Aorta (tissue), 5 donors: Measurements from ENCODE around the gene BEST3. TPM values are rescaled to one million over a fixed set of nuclear protein-coding genes. Genes with fewer than 3 reads are reported as not detected.
A peak's percentile ranks its signal among the peaks of the same experiment; 100 is the strongest.

ENCODE experiments used
- ATAC-seq: fragments of 200-7000 bp; cut with Tn5 transposase; one replicate; pipeline ENCODE4 v1.9.1; 2022; ENCODE audit warnings: moderate library complexity; ENCODE audit not compliant: low FRiP score
- DNase-seq, 2 donors: peaks; one replicate each; pipeline ENCODE4 v3.0.0-alpha.2; 2020
- H3K27ac ChIP-seq, 2 donors: one replicate each; pipeline ENCODE4 v1.5.1; 2013; ENCODE audit warnings: low read length in 2 of 2, mild to moderate bottlenecking in 2 of 2, moderate library complexity in 2 of 2, control low read depth in 1 of 2, inconsistent platforms in 1 of 2, low read depth in 1 of 2
- H3K27me3 ChIP-seq, 2 donors: one replicate each; pipeline ENCODE4 v1.6.1; 2013; ENCODE audit warnings: control low read depth in 1 of 2, low read length in 1 of 2, mild to moderate bottlenecking in 1 of 2, moderate library complexity in 1 of 2; ENCODE audit not compliant: insufficient read depth in 2 of 2, control insufficient read depth in 1 of 2
- H3K36me3 ChIP-seq, 2 donors: one replicate each; pipeline ENCODE4 v1.6.1; 2013; ENCODE audit warnings: control low read depth in 1 of 2, low read length in 1 of 2, mild to moderate bottlenecking in 1 of 2; ENCODE audit not compliant: insufficient read depth in 2 of 2, control insufficient read depth in 1 of 2
- H3K4me1 ChIP-seq, 2 donors: one replicate each; pipeline ENCODE4 v1.6.1; 2013; ENCODE audit warnings: low read length in 2 of 2, control low read depth in 1 of 2, mild to moderate bottlenecking in 1 of 2, moderate library complexity in 1 of 2; ENCODE audit not compliant: insufficient read depth in 2 of 2, control insufficient read depth in 1 of 2
- H3K4me3 ChIP-seq, 2 donors: one replicate each; pipeline ENCODE4 v1.5.1; 2013; ENCODE audit warnings: low read length in 2 of 2, control low read depth in 1 of 2, mild to moderate bottlenecking in 1 of 2
- H3K9me3 ChIP-seq: one replicate; pipeline ENCODE4 v1.6.1; 2013; ENCODE audit warnings: mild to moderate bottlenecking, low read length; ENCODE audit not compliant: control insufficient read depth
- WGBS, 2 donors: extraction: QIAGEN DNeasy Blood & Tissue Kit; methylation state at CpG; one replicate each; pipeline ENCODE4 v1.1.7; 2013; 5-methylcytosine and 5-hydroxymethylcytosine counted together
- intact Hi-C, 2 donors: fragments of 100-400 bp; cut with DNase I; formaldehyde crosslinking; loops; one replicate each; pipeline versions ENCODE4 v1.14.2 to v1.15.0; 2022
- polyA plus RNA-seq, 2 donors: library from polyadenylated mRNA; stranded (reverse); fragments of 200-250 nt; gene quantifications; one replicate each; pipeline ENCODE4 v1.2.3, GENCODE V29; 2013
- total RNA-seq, 2 donors: library from RNA; stranded (reverse); fragmentation: NEBNext Ultra II Directional; extraction: Animal tissue kit (Norgen Biotek cat#: 25700); gene quantifications; one replicate each; pipeline ENCODE4 v1.2.1, GENCODE V29; 2021
- donor health status: healthy with polysubstance abuse.
- donor health status: Bipolar disorder and iron deficiency.
- donor health status: DM: no; HTN: no; CAD: no.
- donor health status: DM: no; HTN: no; CAD: no.
- donor health status: DM: yes; HTN: yes; CAD: no.

BEST3 gene
- total and polyA plus RNA-seq, 4 donors = not detected

GRCh38 chr12:69660164-69660863 is 38.8 kb downstream of the BEST3 start:
- ATAC-seq (no peak), DNase-seq (no peak)
- Histone ChIP-seq H3K27me3 (no peaks in the 10 kb centered on the region), H3K9me3 (no peaks in the 10 kb centered on the region), H3K36me3 (no peaks in the 10 kb centered on the region), H3K27ac (no peak overlapping the region), H3K4me3 (no peak overlapping the region), H3K4me1 (peaks cover 0 to 3% of the 10 kb centered on the region in 2 donors)
- WGBS, 2 donors = 78 to 88% methylated on average over 1 of the region's 1 CpG
- intact Hi-C loops = no loop called here

GRCh38 chr12:69658203-69658602 is 40.9 kb downstream of the BEST3 start:
- Histone ChIP-seq H3K4me3 (no peak overlapping the region), H3K36me3 (no peaks in the 10 kb centered on the region), H3K27ac (no peak overlapping the region), H3K27me3 (no peaks in the 10 kb centered on the region), H3K4me1 (peaks cover 0 to 3% of the 10 kb centered on the region in 2 donors), H3K9me3 (no peaks in the 10 kb centered on the region)
- ATAC-seq = no peak
- WGBS, 2 donors = 66 to 70% methylated on average over 2 of the region's 2 CpGs
- intact Hi-C loops = no loop called here
- DNase-seq = no peak

GRCh38 chr12:69657376-69658137 is 41.5 kb downstream of the BEST3 start:
- intact Hi-C loops = no loop called here
- Histone ChIP-seq H3K27me3 (no peaks in the 10 kb centered on the region), H3K36me3 (no peaks in the 10 kb centered on the region), H3K4me3 (no peak overlapping the region), H3K27ac (no peak overlapping the region), H3K9me3 (no peaks in the 10 kb centered on the region), H3K4me1 (peaks cover 0 to 3% of the 10 kb centered on the region in 2 donors)
- no peak for ATAC-seq
- 63 to 66% methylated on average over 9 of the region's 9 CpGs for WGBS, 2 donors
- DNase-seq = no peak

DNA sequence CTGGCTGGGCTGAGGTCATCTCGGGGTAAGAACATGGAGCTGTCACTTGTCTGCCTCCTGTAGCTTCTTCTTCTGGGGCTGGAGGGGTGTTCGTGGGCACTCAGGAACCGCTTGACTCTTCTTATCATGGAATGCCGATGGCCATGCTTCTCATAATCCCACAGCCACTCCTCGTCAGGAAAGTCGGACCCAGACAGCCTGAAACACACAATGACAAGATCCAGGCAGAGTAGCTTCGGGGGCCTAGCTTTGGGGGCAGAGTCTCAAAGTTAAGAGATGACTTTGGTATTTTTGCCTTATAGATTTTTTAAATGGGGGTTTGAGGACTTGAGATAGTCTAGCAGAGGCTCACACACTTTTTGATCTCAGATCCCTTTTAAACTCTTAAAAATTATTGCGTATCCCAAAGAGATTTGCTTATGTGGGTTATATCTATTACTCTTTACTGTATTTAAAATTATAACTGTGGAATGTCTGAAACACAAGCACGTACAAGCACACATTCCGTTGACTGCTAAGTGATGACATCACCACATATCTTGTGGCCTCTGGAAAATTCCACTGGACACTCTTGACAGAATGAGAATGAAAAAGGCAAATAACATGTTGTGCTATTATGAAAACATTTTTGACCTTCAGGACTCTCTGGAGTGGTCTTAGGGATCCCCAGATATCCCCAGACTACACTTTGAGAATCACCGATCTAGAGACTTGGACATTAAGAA is 43.3 kb downstream of the BEST3 start:
- 38 to 45% methylated on average over 11 of the region's 11 CpGs for whole genome bisulfite sequencing, 2 donors
- no peak for DNase-seq
- no peaks in the 10 kb centered on the region for H3K27me3 ChIP-seq
- intact Hi-C loops = no loop called here
- no peaks in the 10 kb centered on the region for H3K9me3 ChIP-seq
- no peaks in the 10 kb centered on the region for H3K36me3 ChIP-seq
- peaks cover 0 to 3% of the 10 kb centered on the region in 2 donors for H3K4me1 ChIP-seq
- no peak overlapping the region for H3K4me3 ChIP-seq
- no peak for ATAC-seq
- peak overlapping the region in 1 of 2 donors; percentile 43 for H3K27ac ChIP-seq

GRCh38 chr12:69653703-69654102 is 45.4 kb downstream of the BEST3 start:
- WGBS, 2 donors = 84 to 93% methylated on average over 8 of the region's 8 CpGs
- ATAC-seq (no peak), DNase-seq (no peak)
- intact Hi-C loops = no loop called here
- H3K9me3 ChIP-seq = no peaks in the 10 kb centered on the region
- no peaks in the 10 kb centered on the region for H3K36me3 ChIP-seq
- H3K27ac ChIP-seq = no peak overlapping the region
- no peaks in the 10 kb centered on the region for H3K27me3 ChIP-seq
- H3K4me3 ChIP-seq = no peak overlapping the region
- H3K4me1 ChIP-seq = peaks cover 0 to 3% of the 10 kb centered on the region in 2 donors

DNA sequence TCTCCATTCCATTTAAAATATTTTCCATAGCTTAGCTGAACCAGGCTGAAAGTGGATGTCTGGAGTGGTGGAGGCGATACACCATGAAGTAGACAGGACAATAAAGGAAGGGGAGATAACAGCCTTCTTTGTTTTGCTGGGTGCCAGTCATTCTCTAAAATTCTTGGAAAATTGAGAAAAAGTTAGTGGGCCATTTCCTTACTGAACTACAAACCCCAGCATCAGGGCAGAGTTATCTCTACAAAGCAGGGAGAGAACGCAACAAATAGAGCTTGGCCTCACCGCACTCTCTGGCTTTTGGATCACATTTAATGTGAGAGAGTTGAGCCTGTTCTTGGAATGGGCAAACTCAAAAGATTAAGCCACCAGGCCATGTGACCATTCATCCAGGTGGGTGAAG is 47.2 kb downstream of the BEST3 start:
- no peak for DNase-seq
- H3K4me1 ChIP-seq = peaks cover 0 to 3% of the 10 kb centered on the region in 2 donors
- H3K9me3 ChIP-seq = no peaks in the 10 kb centered on the region
- ATAC-seq = no peak
- no peaks in the 10 kb centered on the region for H3K36me3 ChIP-seq
- no peaks in the 10 kb centered on the region for H3K27me3 ChIP-seq
- intact Hi-C loops = no loop called here
- 92 to 94% methylated on average over 3 of the region's 3 CpGs for WGBS, 2 donors
- H3K27ac ChIP-seq = no peak overlapping the region
- H3K4me3 ChIP-seq = no peak overlapping the region

- DNase-seq (no peak), ATAC-seq (no peak)
- no peaks in the 10 kb centered on the region for H3K9me3 ChIP-seq
- no peaks in the 10 kb centered on the region for H3K4me1 ChIP-seq
- no peaks in the 10 kb centered on the region for H3K36me3 ChIP-seq
- intact Hi-C loops = no loop called here
- H3K4me3 ChIP-seq = no peak overlapping the region
- H3K27me3 ChIP-seq = no peaks in the 10 kb centered on the region
- 54 to 55% methylated on average over 4 of the region's 4 CpGs for WGBS, 2 donors
- no peak overlapping the region for H3K27ac ChIP-seq
Measured at GRCh38 chr12:69649529-69649928, 49.6 kb downstream of the BEST3 start.

DNA sequence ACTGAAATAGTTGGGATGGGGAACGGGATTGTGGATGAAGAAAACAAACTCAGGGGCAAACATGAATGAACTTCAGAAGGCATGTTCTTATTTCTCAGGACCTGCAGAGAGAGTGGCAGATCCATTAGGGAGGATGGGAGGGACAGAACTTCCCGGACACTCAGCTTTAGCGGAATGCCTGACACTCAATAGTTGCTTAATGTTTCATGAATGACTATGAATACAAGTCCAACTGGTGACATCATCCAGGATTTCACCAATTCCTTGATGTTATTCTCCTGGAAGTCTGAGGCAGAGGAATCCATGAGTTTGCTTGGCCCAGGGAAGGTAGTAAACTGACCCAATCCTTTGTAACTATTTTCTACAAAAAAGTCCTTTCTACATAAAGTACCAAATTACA is 50.6 kb downstream of the BEST3 start:
- intact Hi-C loops = no loop called here
- no peak overlapping the region for H3K4me3 ChIP-seq
- no peaks in the 10 kb centered on the region for H3K36me3 ChIP-seq
- DNase-seq = no peak
- H3K9me3 ChIP-seq = no peaks in the 10 kb centered on the region
- 90 to 91% methylated on average over 3 of the region's 3 CpGs for WGBS, 2 donors
- no peak for ATAC-seq
- no peaks in the 10 kb centered on the region for H3K27me3 ChIP-seq
- H3K27ac ChIP-seq = no peak overlapping the region
- H3K4me1 ChIP-seq = no peaks in the 10 kb centered on the region
